ENCODE measurements around the gene TMEM132D. TPM values are rescaled to one million over a fixed set of nuclear protein-coding genes. Genes with fewer than 3 reads are reported as not detected.
"Not testable (repeated sequence)": the region's sequence is repeated elsewhere in the genome, so short reads cannot be mapped to it uniquely, and the experiment has no call there.

Gene TMEM132D
- total and polyA plus RNA-seq, 2 donors from 2014 or later: 0.13 TPM; not detected in 1

DNA sequence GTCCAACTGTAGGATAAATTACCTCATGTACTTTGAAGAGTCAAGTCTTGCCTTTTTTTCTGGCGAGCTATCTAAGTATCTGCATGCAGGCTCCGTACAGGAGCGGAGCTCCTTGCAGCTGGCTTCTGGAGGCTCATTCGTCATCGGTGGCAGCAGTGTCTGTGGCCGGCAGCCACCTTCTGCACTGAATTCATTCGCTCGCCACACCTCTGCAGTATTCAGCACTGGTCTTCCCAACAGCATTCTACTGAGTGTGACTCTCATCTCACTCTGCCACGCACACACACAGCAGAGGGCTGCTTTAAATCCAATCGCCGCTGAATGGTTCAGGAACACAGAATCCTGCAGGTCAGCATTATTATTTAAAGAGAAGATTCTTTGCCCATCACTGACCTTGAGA lies 850.6 kb downstream of the TMEM132D start:
- H3K9me3 ChIP-seq (ENCODE audit: control insufficient read depth in 2 of 3, insufficient read depth in 1 of 3, low read length in 3 of 3): no peaks in the 10 kb centered on the region
- H3K27me3 ChIP-seq (ENCODE audit: control insufficient read depth, insufficient read depth, low read length): no peaks in the 10 kb centered on the region
- H3K4me3 ChIP-seq (ENCODE audit: low read length in 3 of 3): no peak overlapping the region
- H3K4me1 ChIP-seq (ENCODE audit: control insufficient read depth in 2 of 3, insufficient read depth in 2 of 3, low read depth in 1 of 3, low read length in 3 of 3): no peaks in the 10 kb centered on the region
- H3K9ac ChIP-seq (ENCODE audit: low read length in 3 of 3): no peak overlapping the region
- TF ChIP-seq, protein P1, sequence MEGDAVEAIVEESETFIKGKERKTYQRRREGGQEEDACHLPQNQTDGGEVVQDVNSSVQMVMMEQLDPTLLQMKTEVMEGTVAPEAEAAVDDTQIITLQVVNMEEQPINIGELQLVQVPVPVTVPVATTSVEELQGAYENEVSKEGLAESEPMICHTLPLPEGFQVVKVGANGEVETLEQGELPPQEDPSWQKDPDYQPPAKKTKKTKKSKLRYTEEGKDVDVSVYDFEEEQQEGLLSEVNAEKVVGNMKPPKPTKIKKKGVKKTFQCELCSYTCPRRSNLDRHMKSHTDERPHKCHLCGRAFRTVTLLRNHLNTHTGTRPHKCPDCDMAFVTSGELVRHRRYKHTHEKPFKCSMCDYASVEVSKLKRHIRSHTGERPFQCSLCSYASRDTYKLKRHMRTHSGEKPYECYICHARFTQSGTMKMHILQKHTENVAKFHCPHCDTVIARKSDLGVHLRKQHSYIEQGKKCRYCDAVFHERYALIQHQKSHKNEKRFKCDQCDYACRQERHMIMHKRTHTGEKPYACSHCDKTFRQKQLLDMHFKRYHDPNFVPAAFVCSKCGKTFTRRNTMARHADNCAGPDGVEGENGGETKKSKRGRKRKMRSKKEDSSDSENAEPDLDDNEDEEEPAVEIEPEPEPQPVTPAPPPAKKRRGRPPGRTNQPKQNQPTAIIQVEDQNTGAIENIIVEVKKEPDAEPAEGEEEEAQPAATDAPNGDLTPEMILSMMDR (IDR thresholded peaks at IDR 0.05; ENCODE audit: borderline replicate concordance, extremely low read depth, insufficient read depth): no peak
- no peaks in the 10 kb centered on the region for H3K36me3 ChIP-seq (ENCODE audit: control insufficient read depth in 2 of 3, insufficient read depth in 3 of 3, low read length in 3 of 3)
- intact Hi-C loops (cut with DNase I): no loop called here
- DNase-seq (no peak), FAIRE-seq (no peak)
- no peak overlapping the region for H3K27ac ChIP-seq (ENCODE audit: low read depth in 2 of 2, low read length in 2 of 2)

- intact Hi-C loops (cut with DNase I): no loop called here
- FAIRE-seq: no peak
Measured at GRCh38 chr12:129052373-129052772, 851.5 kb downstream of the TMEM132D start.

GRCh38 chr12:129049917-129050316 lies 853.9 kb downstream of the TMEM132D start:
- H3K9ac ChIP-seq (ENCODE audit: low read length in 3 of 3): no peak overlapping the region
- no peaks in the 10 kb centered on the region for H3K36me3 ChIP-seq (ENCODE audit: control insufficient read depth in 2 of 3, insufficient read depth in 3 of 3, low read length in 3 of 3)
- DNase-seq (peak in 4 of 5 donors; percentile 59 to 93 (median 87)), FAIRE-seq (no peak)
- H3K4me1 ChIP-seq (ENCODE audit: control insufficient read depth in 2 of 3, insufficient read depth in 2 of 3, low read depth in 1 of 3, low read length in 3 of 3): no peaks in the 10 kb centered on the region
- no peak overlapping the region for H3K27ac ChIP-seq (ENCODE audit: low read depth in 2 of 2, low read length in 2 of 2)
- intact Hi-C loops (cut with DNase I): no loop called here
- H3K4me3 ChIP-seq (ENCODE audit: low read length in 3 of 3): no peak overlapping the region
- TF ChIP-seq, protein P1 (IDR thresholded peaks at IDR 0.05; ENCODE audit: borderline replicate concordance, extremely low read depth, insufficient read depth): no peak
- H3K27me3 ChIP-seq (ENCODE audit: control insufficient read depth, insufficient read depth, low read length): no peaks in the 10 kb centered on the region
- peaks cover 0 to 2% (median 0%) of the 10 kb centered on the region in 3 donors for H3K9me3 ChIP-seq (ENCODE audit: control insufficient read depth in 2 of 3, insufficient read depth in 1 of 3, low read length in 3 of 3)

More at GRCh38 chr12:129052373-129052772, 851.5 kb downstream of the TMEM132D start:
- no peak overlapping the region for H3K4me3 ChIP-seq (ENCODE audit: low read length in 3 of 3)
- H3K9me3 ChIP-seq (ENCODE audit: control insufficient read depth in 2 of 3, insufficient read depth in 1 of 3, low read length in 3 of 3): no peaks in the 10 kb centered on the region
- TF ChIP-seq, protein P1 (IDR thresholded peaks at IDR 0.05; ENCODE audit: borderline replicate concordance, extremely low read depth, insufficient read depth): no peak
- no peak overlapping the region for H3K9ac ChIP-seq (ENCODE audit: low read length in 3 of 3)
- H3K4me1 ChIP-seq (ENCODE audit: control insufficient read depth in 2 of 3, insufficient read depth in 2 of 3, low read depth in 1 of 3, low read length in 3 of 3): no peaks in the 10 kb centered on the region
- H3K27ac ChIP-seq (ENCODE audit: low read depth in 2 of 2, low read length in 2 of 2): no peak overlapping the region
- no peaks in the 10 kb centered on the region for H3K27me3 ChIP-seq (ENCODE audit: control insufficient read depth, insufficient read depth, low read length)
- no peaks in the 10 kb centered on the region for H3K36me3 ChIP-seq (ENCODE audit: control insufficient read depth in 2 of 3, insufficient read depth in 3 of 3, low read length in 3 of 3)
- no peak for DNase-seq

GRCh38 chr12:129043334-129043733 lies 860.5 kb downstream of the TMEM132D start:
- H3K4me3 ChIP-seq (ENCODE audit: low read length in 3 of 3); H3K4me1 ChIP-seq (ENCODE audit: control insufficient read depth in 2 of 3, insufficient read depth in 2 of 3, low read depth in 1 of 3, low read length in 3 of 3); H3K9me3 ChIP-seq (ENCODE audit: control insufficient read depth in 2 of 3, insufficient read depth in 1 of 3, low read length in 3 of 3); H3K9ac ChIP-seq (ENCODE audit: low read length in 3 of 3); H3K36me3 ChIP-seq (ENCODE audit: control insufficient read depth in 2 of 3, insufficient read depth in 3 of 3, low read length in 3 of 3); intact Hi-C loops (cut with DNase I); H3K27me3 ChIP-seq (ENCODE audit: control insufficient read depth, insufficient read depth, low read length); DNase-seq; H3K27ac ChIP-seq (ENCODE audit: low read depth in 2 of 2, low read length in 2 of 2); FAIRE-seq: not testable (repeated sequence)

Data from kidney (tissue), 14 donors.